Endothelial cell of umbilical vein (primary cell): ENCODE results near the gene RBM47. TPM values are rescaled to one million over a fixed set of nuclear protein-coding genes. Genes with fewer than 3 reads are reported as not detected.

ENCODE experiments used
- BruUV-seq: library from RNA; stranded (reverse); fragments of 400-500 nt; replicated peaks from 2 replicates; lab custom pipeline; 2021; lab: Mats Ljungman, UMichigan
- CTCF ChIA-PET: fragments of 300-600, 350-600 bp; sonication (Branson Sonifier 250); formaldehyde crosslinking; loops from one replicate; lab custom pipeline; 2021; ENCODE audit warnings: antibody characterized with exemption, inconsistent platforms; lab: Charles Lee
- POLR2A ChIA-PET: fragments of 300-600, 350-600 bp; sonication (Branson Sonifier 250); formaldehyde crosslinking; loops from one replicate; lab custom pipeline; 2021; ENCODE audit warnings: antibody characterized with exemption, inconsistent platforms; lab: Charles Lee
- DNase-seq: peaks from one replicate; pipeline ENCODE4 v3.0.0-alpha.2; 2011; ENCODE audit warnings: low read depth, low spot score
- FAIRE-seq: peaks from 2 replicates; lab custom pipeline; 2011; peaks lifted over from hg19 to GRCh38; lab: Jason Lieb, UNC
- H2AFZ ChIP-seq: 2 replicates; pipeline ENCODE4 v1.6.0; 2012; ENCODE audit warnings: low read depth, low read length, control low read depth, inconsistent platforms
- H3K27ac ChIP-seq: 2 replicates; pipeline ENCODE4 v1.5.1; 2011; ENCODE audit warnings: low read depth, mild to moderate bottlenecking, control low read depth, low read length, moderate library complexity; ENCODE audit not compliant: insufficient read depth
- H3K27me3 ChIP-seq, 2 experiments: 2 replicates each; pipeline versions ENCODE4 v1.6.0 to v1.6.1; 2011; ENCODE audit warnings: low read length in 2 of 2, mixed read lengths in 1 of 2; ENCODE audit not compliant: control insufficient read depth in 2 of 2, insufficient read depth in 2 of 2
- H3K36me3 ChIP-seq, 2 experiments: 2 replicates in 1 of 2; 3 replicates in 1 of 2; pipeline ENCODE4 v1.5.1; 2011; ENCODE audit warnings: low read length in 2 of 2, mild to moderate bottlenecking in 1 of 2, moderate library complexity in 1 of 2; ENCODE audit not compliant: control insufficient read depth in 2 of 2, insufficient read depth in 2 of 2; ENCODE audit errors: extremely low read depth in 1 of 2
- H3K4me1 ChIP-seq: 3 replicates; pipeline ENCODE4 v1.5.1; 2011; ENCODE audit warnings: mild to moderate bottlenecking, low read length; ENCODE audit not compliant: control insufficient read depth, insufficient read depth; ENCODE audit errors: extremely low read depth
- H3K4me2 ChIP-seq: 2 replicates; pipeline ENCODE4 v1.6.1; 2011; ENCODE audit warnings: low read length, control low read depth, mixed read lengths; ENCODE audit not compliant: insufficient read depth
- H3K4me3 ChIP-seq, 3 experiments: fragments of 200-600 bp in 1 of 3; sonication (generic), shearing (Covaris generic) in 1 of 3; replicated peaks in 1 of 3; 2 replicates each; pipeline ENCODE4 v1.5.1; 2011 to 2016; ENCODE audit warnings: control low read depth in 3 of 3, low read length in 3 of 3, mild to moderate bottlenecking in 2 of 3, inconsistent platforms in 1 of 3, low read depth in 1 of 3, moderate library complexity in 1 of 3; ENCODE audit not compliant: insufficient read depth in 1 of 3
- H3K79me2 ChIP-seq: 2 replicates; pipeline ENCODE4 v1.6.0; 2012; ENCODE audit warnings: low read length, inconsistent platforms; ENCODE audit not compliant: control insufficient read depth, insufficient read depth
- H3K9ac ChIP-seq: replicated peaks from 2 replicates; pipeline ENCODE3; 2011; ENCODE audit warnings: low read length, control low read depth; ENCODE audit not compliant: insufficient read depth; ENCODE audit errors: extremely low read depth
- H3K9me1 ChIP-seq: replicated peaks from 3 replicates; pipeline ENCODE4 v1.6.0; 2011; ENCODE audit warnings: mild to moderate bottlenecking, low read length; ENCODE audit not compliant: control insufficient read depth, insufficient read depth; ENCODE audit errors: extremely low read depth
- H3K9me3 ChIP-seq: replicated peaks from 2 replicates; pipeline ENCODE4 v1.5.1; 2012; ENCODE audit warnings: low read length, inconsistent platforms; ENCODE audit not compliant: control insufficient read depth, insufficient read depth
- H4K20me1 ChIP-seq: replicated peaks from 2 replicates; pipeline ENCODE3; 2011; ENCODE audit warnings: mild to moderate bottlenecking, low read length; ENCODE audit not compliant: control insufficient read depth, insufficient read depth; ENCODE audit errors: extremely low read depth
- EZH2 ChIP-seq: IDR thresholded peaks from 2 replicates; pipeline ENCODE4 v1.6.1; 2012; ENCODE audit warnings: borderline replicate concordance, low read depth, mild to moderate bottlenecking, moderate library complexity, low read length, inconsistent platforms; ENCODE audit not compliant: severe bottlenecking
- FOS ChIP-seq: IDR thresholded peaks from 2 replicates; pipeline ENCODE4 v1.6.1; 2011; ENCODE audit warnings: mild to moderate bottlenecking, low read length, moderate library complexity, borderline replicate concordance; ENCODE audit not compliant: insufficient read depth
- GATA2 ChIP-seq: IDR thresholded peaks from 2 replicates; pipeline ENCODE4 v1.7.0; 2011; ENCODE audit warnings: low read depth, mild to moderate bottlenecking, moderate library complexity, mixed read lengths, low read length; ENCODE audit not compliant: insufficient read length, insufficient read depth
- JUN ChIP-seq: IDR thresholded peaks from 2 replicates; pipeline ENCODE4 v1.6.1; 2011; ENCODE audit warnings: borderline replicate concordance, low read depth; ENCODE audit not compliant: insufficient read length, insufficient read depth
- MYC ChIP-seq: IDR thresholded peaks from one replicate; pipeline ENCODE4 v1.6.1; 2011; ENCODE audit warnings: mild to moderate bottlenecking, low read depth, low read length
- POLR2A ChIP-seq: IDR thresholded peaks from 2 replicates; pipeline ENCODE4 v1.6.1; 2012; ENCODE audit warnings: low read depth, mild to moderate bottlenecking, control low read depth, low read length
- POLR2AphosphoS5 ChIP-seq: IDR thresholded peaks from 2 replicates; pipeline ENCODE4 v1.6.1; 2012; ENCODE audit warnings: low read depth, mild to moderate bottlenecking, control low read depth, low read length, moderate library complexity; ENCODE audit not compliant: insufficient read depth
- dilution Hi-C: fragments of 300-500 bp; cut with MboI; formaldehyde crosslinking; loops from one replicate; pipeline ENCODE4 v1.15.0; 2019; ENCODE audit warnings: low sequenced_read_pairs; ENCODE audit not compliant: extremely low pct_ligation_motif_present
- intact Hi-C: fragments of 100-400 bp; cut with micrococcal nuclease; formaldehyde crosslinking; loops from one replicate; pipeline ENCODE4 v1.10.0; 2022
- polyA plus RNA-seq, 4 experiments: library from polyadenylated mRNA; depleted of rRNA in 3 of 4; stranded (reverse) in 3 of 4; unstranded in 1 of 4; fragments of >200 nt; gene quantifications; 2 replicates each; pipeline versions ENCODE4 v1.2.1 to v1.2.3, GENCODE V29; 2011 to 2012; ENCODE audit warnings: missing spikeins in 1 of 4
- total RNA-seq: library from RNA; stranded (reverse); gene quantifications from 2 replicates; pipeline ENCODE4 v1.2.3, GENCODE V29; 2021
- TF ChIP-seq, protein P1 (sequence below): IDR thresholded peaks from 2 replicates; pipeline ENCODE4 v1.6.1; 2011; ENCODE audit not compliant: insufficient read depth, insufficient read length
- TF ChIP-seq, protein P2 (sequence below), 2 donors: IDR thresholded peaks; 1 replicate in 1 of 2; 2 replicates in 1 of 2; pipeline ENCODE4 v1.5.1; 2011; ENCODE audit warnings: low read length in 2 of 2, mild to moderate bottlenecking in 2 of 2, moderate library complexity in 2 of 2, control low read depth in 1 of 2, inconsistent platforms in 1 of 2, low read depth in 1 of 2; ENCODE audit not compliant: insufficient read depth in 1 of 2; ENCODE audit errors: extremely low read depth in 1 of 2

RBM47 gene
- total and polyA plus RNA-seq, 2 donors (not counting 3 experiments of a cell fraction or from before 2014, with no cell fraction given): not detected

GRCh38 chr4:40606239-40606767 is 23.4 kb downstream of the RBM47 start:
- H3K9me3 ChIP-seq: no peaks in the 10 kb centered on the region
- intact Hi-C loops (no loop called here), dilution Hi-C loops (no loop called here)
- no peak overlapping the region for H2AFZ ChIP-seq
- no peak overlapping the region for H3K27ac ChIP-seq
- H3K4me3 ChIP-seq: no peak overlapping the region
- H3K36me3 ChIP-seq: no peaks in the 10 kb centered on the region
- CTCF ChIA-PET: no interaction called here
- H4K20me1 ChIP-seq: no peaks in the 10 kb centered on the region
- DNase-seq (no peak), FAIRE-seq (no peak)
- no peaks in the 10 kb centered on the region for H3K4me1 ChIP-seq
- no peaks in the 10 kb centered on the region for H3K27me3 ChIP-seq
- no peak overlapping the region for H3K9ac ChIP-seq
- no peak overlapping the region for H3K4me2 ChIP-seq
- POLR2A ChIA-PET: no interaction called here
- TF ChIP-seq POLR2AphosphoS5 (no peak), POLR2A (no peak), FOS (no peak), MYC (no peak), GATA2 (no peak), EZH2 (no peak), JUN (no peak)
- TF ChIP-seq, protein P1, sequence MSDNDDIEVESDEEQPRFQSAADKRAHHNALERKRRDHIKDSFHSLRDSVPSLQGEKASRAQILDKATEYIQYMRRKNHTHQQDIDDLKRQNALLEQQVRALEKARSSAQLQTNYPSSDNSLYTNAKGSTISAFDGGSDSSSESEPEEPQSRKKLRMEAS: no peak
- TF ChIP-seq, protein P2, sequence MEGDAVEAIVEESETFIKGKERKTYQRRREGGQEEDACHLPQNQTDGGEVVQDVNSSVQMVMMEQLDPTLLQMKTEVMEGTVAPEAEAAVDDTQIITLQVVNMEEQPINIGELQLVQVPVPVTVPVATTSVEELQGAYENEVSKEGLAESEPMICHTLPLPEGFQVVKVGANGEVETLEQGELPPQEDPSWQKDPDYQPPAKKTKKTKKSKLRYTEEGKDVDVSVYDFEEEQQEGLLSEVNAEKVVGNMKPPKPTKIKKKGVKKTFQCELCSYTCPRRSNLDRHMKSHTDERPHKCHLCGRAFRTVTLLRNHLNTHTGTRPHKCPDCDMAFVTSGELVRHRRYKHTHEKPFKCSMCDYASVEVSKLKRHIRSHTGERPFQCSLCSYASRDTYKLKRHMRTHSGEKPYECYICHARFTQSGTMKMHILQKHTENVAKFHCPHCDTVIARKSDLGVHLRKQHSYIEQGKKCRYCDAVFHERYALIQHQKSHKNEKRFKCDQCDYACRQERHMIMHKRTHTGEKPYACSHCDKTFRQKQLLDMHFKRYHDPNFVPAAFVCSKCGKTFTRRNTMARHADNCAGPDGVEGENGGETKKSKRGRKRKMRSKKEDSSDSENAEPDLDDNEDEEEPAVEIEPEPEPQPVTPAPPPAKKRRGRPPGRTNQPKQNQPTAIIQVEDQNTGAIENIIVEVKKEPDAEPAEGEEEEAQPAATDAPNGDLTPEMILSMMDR (IDR thresholded peaks at IDR 0.05; ENCODE audit: extremely low read depth in 1 of 2, insufficient read depth in 1 of 2, low read depth in 1 of 2, low read length in 2 of 2): no peak
- H3K9me1 ChIP-seq: no peaks in the 10 kb centered on the region
- no TSS peak for BruUV-seq
- H3K79me2 ChIP-seq: no peaks in the 10 kb centered on the region
